Right lobe of liver (tissue), 6 donors: ENCODE measurements around the gene P4HA1. TPM values are rescaled to one million over a fixed set of nuclear protein-coding genes. Genes with fewer than 3 reads are reported as not detected.

ENCODE experiments used
- ATAC-seq, 4 donors: fragments of 200-7000 bp; cut with Tn5 transposase; one replicate each; pipeline ENCODE4 v1.9.1; 2020; ENCODE audit warnings: mild to moderate bottlenecking in 4 of 4, moderate library complexity in 4 of 4
- DNase-seq, 3 donors: peaks; one replicate each; pipeline ENCODE4 v3.0.0-alpha.2; 2020
- H3K27ac ChIP-seq, 3 donors: fragments of 200-600 bp; one replicate each; pipeline ENCODE4 v1.8.0; 2022
- H3K27me3 ChIP-seq, 2 donors: fragments of 200-600 bp; one replicate each; pipeline ENCODE4 v1.8.0; 2022
- H3K36me3 ChIP-seq, 4 donors: fragments of 200-600 bp; sonication (generic) in 1 of 4; one replicate each; pipeline versions ENCODE4 v1.5.1 to v1.8.0; 2017 to 2022; ENCODE audit warnings: control low read depth in 1 of 4
- H3K4me1 ChIP-seq, 4 donors: fragments of 200-600 bp; sonication (generic) in 1 of 4; one replicate each; pipeline versions ENCODE4 v1.5.1 to v1.8.0; 2017 to 2022; ENCODE audit warnings: control low read depth in 1 of 4
- H3K4me3 ChIP-seq, 3 donors: fragments of 200-600 bp; one replicate each; pipeline ENCODE4 v1.8.0; 2022
- H3K9me3 ChIP-seq, 4 donors: fragments of 200-600 bp; sonication (generic) in 1 of 4; one replicate each; pipeline versions ENCODE4 v1.5.1 to v1.8.0; 2017 to 2022; ENCODE audit warnings: control low read depth in 1 of 4
- CTCF ChIP-seq, 4 donors: fragments of 200-600 bp in 3 of 4; fragments of 450-650 bp in 1 of 4; IDR thresholded peaks; one replicate each; pipeline versions ENCODE4 v1.5.1 to v1.8.0; 2016 to 2022; ENCODE audit warnings: antibody characterized with exemption in 4 of 4, mild to moderate bottlenecking in 2 of 4
- POLR2A ChIP-seq: fragments of 450-650 bp; IDR thresholded peaks from one replicate; pipeline ENCODE4 v1.6.1; 2017; ENCODE audit warnings: antibody characterized with exemption, mild to moderate bottlenecking
- WGBS: methylation state at CpG from one replicate; pipeline ENCODE4 v1.1.6; 2018; ENCODE audit warnings: low coverage, low lambda C conversion rate; ENCODE audit not compliant: insufficient coverage; ENCODE audit errors: missing lambda C conversion rate; 5-methylcytosine and 5-hydroxymethylcytosine counted together
- intact Hi-C, 2 donors: fragments of 100-400 bp; cut with DNase I; formaldehyde crosslinking; loops; one replicate each; pipeline versions ENCODE4 v1.11.2 to v1.14.1; 2022
- total RNA-seq, 6 experiments: library from RNA; depleted of rRNA in 2 of 6; stranded (reverse); fragments of >200 nt in 2 of 6; fragmentation: NEBNext Ultra II Directional in 3 of 6; extraction: Animal tissue kit (Norgen Biotek cat#: 25700) in 3 of 6; gene quantifications; one replicate each; pipeline versions ENCODE4 v1.1.0 to v1.2.4, GENCODE V29; 2016 to 2023
- donor health status: DM: no; HTN: yes; CAD: no.
- donor health status: DM: no; HTN: no; CAD: no.
- donor health status: DM: no; HTN: no; CAD: no.
- donor health status: DM: no; HTN: yes; CAD: no.
- donor health status: DM: no; HTN: yes; CAD: no.

The P4HA1 gene
- total RNA-seq, 6 experiments from 2014 or later, result 6.2 to 67.8 (median 26.2) TPM

- intact Hi-C loops, result no loop called here
- 69% methylated on average over 1 of the region's 1 CpG for WGBS
- Histone ChIP-seq H3K27me3 (no peaks in the 10 kb centered on the region), H3K9me3 (no peaks in the 10 kb centered on the region), H3K4me1 (no peaks in the 10 kb centered on the region), H3K4me3 (no peak overlapping the region), H3K27ac (no peak overlapping the region), H3K36me3 (peaks cover 0 to 40% (median 0%) of the 10 kb centered on the region in 4 donors)
- TF ChIP-seq POLR2A, result no peak
- no peak for TF ChIP-seq CTCF (IDR thresholded peaks at IDR 0.05)
- ATAC-seq (peak in 3 of 4 donors; percentile 34 to 62 (median 50)), DNase-seq (no peak)
These were observed 34.9 kb downstream of the P4HA1 start for GRCh38 chr10:73061743-73062142.

- Histone ChIP-seq H3K27me3 (no peaks in the 10 kb centered on the region), H3K4me1 (no peaks in the 10 kb centered on the region), H3K9me3 (no peaks in the 10 kb centered on the region), H3K27ac (no peak overlapping the region), H3K4me3 (no peak overlapping the region), H3K36me3 (peaks cover 0 to 39% (median 0%) of the 10 kb centered on the region in 4 donors)
- DNase-seq (no peak), ATAC-seq (peak; percentile 38 to 71 (median 63))
- WGBS, result 37% methylated on average over 5 of the region's 5 CpGs
- intact Hi-C loops, result no loop called here
- TF ChIP-seq CTCF (IDR thresholded peaks at IDR 0.05) (peak; percentile 33 to 40 (median 37)), POLR2A (no peak)
These were observed 35.7 kb downstream of the P4HA1 start for GRCh38 chr10:73060738-73061635.

- Histone ChIP-seq H3K4me1 (no peaks in the 10 kb centered on the region), H3K36me3 (peaks cover 0 to 37% (median under 1%) of the 10 kb centered on the region in 4 donors), H3K4me3 (no peak overlapping the region), H3K27ac (no peak overlapping the region), H3K9me3 (no peaks in the 10 kb centered on the region), H3K27me3 (no peaks in the 10 kb centered on the region)
- no CpG with 5 or more reads among the region's 1 CpG for WGBS
- ATAC-seq, result no peak
- TF ChIP-seq CTCF (IDR thresholded peaks at IDR 0.05) (no peak), POLR2A (no peak)
- no peak for DNase-seq
- intact Hi-C loops, result no loop called here
These were observed 36.5 kb downstream of the P4HA1 start for GRCh38 chr10:73060173-73060572.

- TF ChIP-seq POLR2A (no peak), CTCF (IDR thresholded peaks at IDR 0.05) (no peak)
- WGBS, result 88% methylated on average over 6 of the region's 6 CpGs
- no peak for DNase-seq
- H3K27me3 ChIP-seq, result no peaks in the 10 kb centered on the region
- no peak for ATAC-seq
- H3K36me3 ChIP-seq, result peaks cover 0 to 36% (median 7%) of the 10 kb centered on the region in 4 donors
- no peaks in the 10 kb centered on the region for H3K9me3 ChIP-seq
- no peak overlapping the region for H3K27ac ChIP-seq
- no peak overlapping the region for H3K4me3 ChIP-seq
- H3K4me1 ChIP-seq, result no peaks in the 10 kb centered on the region
- intact Hi-C loops, result no loop called here
These were observed 38.5 kb downstream of the P4HA1 start for GRCh38 chr10:73058057-73058591.
